ENCODE data around the gene TINAGL1.

Gene TINAGL1

DNA sequence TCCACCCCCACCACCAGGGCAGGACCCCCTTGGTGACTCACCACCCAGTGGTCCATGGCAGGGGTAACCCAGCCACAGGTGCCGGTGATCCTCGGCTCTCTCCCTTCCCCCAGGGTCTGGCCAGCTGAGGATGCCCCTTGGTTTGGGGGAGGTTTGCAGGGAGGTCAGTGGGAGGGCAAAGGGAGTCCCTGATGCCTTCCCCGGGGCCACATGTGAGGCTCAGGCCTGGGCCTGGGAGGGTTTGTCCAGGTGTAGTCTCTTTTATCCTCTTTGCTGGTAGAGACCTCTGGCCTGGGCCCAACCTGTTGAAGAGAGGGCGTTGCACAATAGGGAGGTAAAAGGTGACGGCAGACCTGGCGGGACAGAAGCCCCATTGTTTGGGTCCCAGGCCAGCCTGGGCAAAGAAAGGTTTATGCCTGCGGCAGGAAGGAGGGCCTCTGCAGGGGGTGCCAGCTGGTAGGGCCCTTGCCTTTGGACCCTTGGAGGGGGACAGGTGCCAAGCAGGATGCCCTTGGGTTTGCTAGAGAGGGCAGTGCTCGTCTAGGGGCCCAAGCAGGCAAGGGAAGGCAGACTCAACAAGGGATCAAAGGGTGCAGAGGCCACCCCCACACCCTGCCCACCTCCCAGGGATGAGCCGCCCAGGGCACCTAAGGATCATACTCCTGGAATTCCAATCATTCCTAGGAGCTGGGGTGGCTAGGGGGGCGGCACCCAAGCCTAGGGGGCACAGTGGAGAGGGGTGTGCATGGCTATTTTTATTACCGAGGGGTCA is 760 bp upstream of the TINAGL1 start:
- Histone ChIP-seq H3K4me2 (ENCODE audit: low read depth, low read length, poor library complexity, severe bottlenecking) (no peak overlapping the region), H3K9ac (ENCODE audit: low read depth, low read length, poor library complexity, severe bottlenecking) (no peak overlapping the region), H3F3A (ENCODE audit: low read depth) (no peaks in the 10 kb centered on the region), H4K20me1 (ENCODE audit: insufficient read depth, low read length, poor library complexity, severe bottlenecking) (no peaks in the 10 kb centered on the region), H2AFZ (ENCODE audit: low read length) (no peak overlapping the region), H3K9me2 (replicated peaks; ENCODE audit: low read depth, low read length) (no peaks in the 10 kb centered on the region), H3K4me3 (ENCODE audit: low read length, poor library complexity, severe bottlenecking) (no peak overlapping the region), H3K36me3 (ENCODE audit: insufficient read depth, low read length) (no peaks in the 10 kb centered on the region), H3K9me3 (ENCODE audit: insufficient read depth, low read depth, low read length) (no peaks in the 10 kb centered on the region), H3K27me3 (ENCODE audit: insufficient read depth, low read length, poor library complexity, severe bottlenecking) (no peaks in the 10 kb centered on the region), H3K79me2 (ENCODE audit: insufficient read depth, low read length) (no peaks in the 10 kb centered on the region), H3K4me1 (ENCODE audit: insufficient read depth, low read length, poor library complexity, severe bottlenecking) (peaks cover 8% of the 10 kb centered on the region)
- TF ChIP-seq EZH2phosphoT487 (IDR thresholded peaks at IDR 0.05; ENCODE audit: borderline replicate concordance): no peak

DNA sequence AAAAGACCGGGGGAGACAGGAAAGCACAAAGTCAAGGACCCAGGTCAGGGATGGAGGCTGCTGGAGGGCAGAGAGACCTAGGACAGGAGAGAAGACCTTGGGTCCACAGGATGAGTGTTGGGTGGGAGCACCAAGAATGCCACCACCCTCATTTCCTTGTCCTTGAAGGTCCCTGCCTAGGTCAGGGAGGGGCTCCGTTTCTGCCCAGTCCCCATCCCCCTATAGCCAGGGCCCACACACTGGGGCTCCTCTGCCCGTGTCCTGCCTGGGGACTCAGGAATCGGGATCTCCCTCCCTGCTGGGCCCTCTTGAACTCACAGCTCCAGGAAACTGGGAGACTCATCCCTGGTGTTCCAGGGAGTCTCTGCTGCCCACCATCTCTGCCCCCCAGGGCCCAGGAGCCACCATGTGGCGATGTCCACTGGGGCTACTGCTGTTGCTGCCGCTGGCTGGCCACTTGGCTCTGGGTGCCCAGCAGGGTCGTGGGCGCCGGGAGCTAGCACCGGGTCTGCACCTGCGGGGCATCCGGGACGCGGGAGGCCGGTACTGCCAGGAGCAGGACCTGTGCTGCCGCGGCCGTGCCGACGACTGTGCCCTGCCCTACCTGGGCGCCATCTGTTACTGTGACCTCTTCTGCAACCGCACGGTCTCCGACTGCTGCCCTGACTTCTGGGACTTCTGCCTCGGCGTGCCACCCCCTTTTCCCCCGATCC is 584 bp downstream of the TINAGL1 start:
- H3K4me3 ChIP-seq (ENCODE audit: low read length, poor library complexity, severe bottlenecking): no peak overlapping the region

DNA sequence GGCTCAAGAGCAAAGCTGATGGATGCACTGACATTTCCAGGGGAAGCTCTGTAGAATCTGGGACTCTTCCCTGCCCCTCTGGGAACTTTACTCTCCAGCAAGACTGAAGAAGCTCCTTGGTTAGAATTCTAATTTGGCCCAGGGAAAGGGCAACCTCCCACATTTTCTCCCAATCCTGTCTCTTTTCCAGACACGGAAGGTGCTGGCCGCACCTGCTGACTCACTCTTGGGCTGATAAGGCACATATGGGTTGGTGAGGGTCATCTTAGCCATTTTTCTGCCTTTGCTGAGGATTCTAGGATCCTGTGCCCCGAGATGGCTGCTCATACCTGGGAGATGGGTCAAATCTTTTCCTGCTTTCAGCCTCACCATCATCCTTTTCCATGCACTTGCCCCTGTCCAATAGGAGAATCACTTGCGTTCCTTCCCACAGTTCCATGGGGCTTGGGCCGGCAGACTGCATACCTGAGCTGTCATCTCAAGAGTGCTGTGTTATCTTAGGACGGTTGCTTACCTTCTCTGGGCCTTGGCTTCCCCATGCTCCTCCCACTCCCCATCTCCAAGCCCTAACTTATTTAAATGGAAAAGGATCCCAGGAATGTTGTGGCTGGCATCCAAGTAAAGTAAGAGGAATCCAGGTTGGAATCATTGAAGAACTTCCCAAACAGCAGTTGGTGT is 1.3 kb downstream of the TINAGL1 start:
- Histone ChIP-seq H2AFZ (ENCODE audit: low read length) (no peak overlapping the region), H3F3A (ENCODE audit: low read depth) (no peaks in the 10 kb centered on the region), H3K9ac (ENCODE audit: low read depth, low read length, poor library complexity, severe bottlenecking) (no peak overlapping the region), H3K36me3 (ENCODE audit: insufficient read depth, low read length) (no peaks in the 10 kb centered on the region), H3K27me3 (ENCODE audit: insufficient read depth, low read length, poor library complexity, severe bottlenecking) (no peaks in the 10 kb centered on the region), H3K9me3 (ENCODE audit: insufficient read depth, low read depth, low read length) (no peaks in the 10 kb centered on the region), H3K9me2 (replicated peaks; ENCODE audit: low read depth, low read length) (no peaks in the 10 kb centered on the region), H3K79me2 (ENCODE audit: insufficient read depth, low read length) (no peaks in the 10 kb centered on the region), H3K4me2 (ENCODE audit: low read depth, low read length, poor library complexity, severe bottlenecking) (no peak overlapping the region), H4K20me1 (ENCODE audit: insufficient read depth, low read length, poor library complexity, severe bottlenecking) (no peaks in the 10 kb centered on the region), H3K4me1 (ENCODE audit: insufficient read depth, low read length, poor library complexity, severe bottlenecking) (no peaks in the 10 kb centered on the region), H3K4me3 (ENCODE audit: low read length, poor library complexity, severe bottlenecking) (no peak overlapping the region)
- TF ChIP-seq, protein P1, sequence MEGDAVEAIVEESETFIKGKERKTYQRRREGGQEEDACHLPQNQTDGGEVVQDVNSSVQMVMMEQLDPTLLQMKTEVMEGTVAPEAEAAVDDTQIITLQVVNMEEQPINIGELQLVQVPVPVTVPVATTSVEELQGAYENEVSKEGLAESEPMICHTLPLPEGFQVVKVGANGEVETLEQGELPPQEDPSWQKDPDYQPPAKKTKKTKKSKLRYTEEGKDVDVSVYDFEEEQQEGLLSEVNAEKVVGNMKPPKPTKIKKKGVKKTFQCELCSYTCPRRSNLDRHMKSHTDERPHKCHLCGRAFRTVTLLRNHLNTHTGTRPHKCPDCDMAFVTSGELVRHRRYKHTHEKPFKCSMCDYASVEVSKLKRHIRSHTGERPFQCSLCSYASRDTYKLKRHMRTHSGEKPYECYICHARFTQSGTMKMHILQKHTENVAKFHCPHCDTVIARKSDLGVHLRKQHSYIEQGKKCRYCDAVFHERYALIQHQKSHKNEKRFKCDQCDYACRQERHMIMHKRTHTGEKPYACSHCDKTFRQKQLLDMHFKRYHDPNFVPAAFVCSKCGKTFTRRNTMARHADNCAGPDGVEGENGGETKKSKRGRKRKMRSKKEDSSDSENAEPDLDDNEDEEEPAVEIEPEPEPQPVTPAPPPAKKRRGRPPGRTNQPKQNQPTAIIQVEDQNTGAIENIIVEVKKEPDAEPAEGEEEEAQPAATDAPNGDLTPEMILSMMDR (conservative IDR thresholded peaks at IDR 0.05; ENCODE audit: low read length): no peak
- no peak for TF ChIP-seq EZH2phosphoT487 (IDR thresholded peaks at IDR 0.05; ENCODE audit: borderline replicate concordance)

More for the DNA sequence above, 584 bp downstream of the TINAGL1 start:
- no peaks in the 10 kb centered on the region for H3K9me3 ChIP-seq (ENCODE audit: insufficient read depth, low read depth, low read length)
- no peak overlapping the region for H2AFZ ChIP-seq (ENCODE audit: low read length)
- no peaks in the 10 kb centered on the region for H3K36me3 ChIP-seq (ENCODE audit: insufficient read depth, low read length)
- no peaks in the 10 kb centered on the region for H3K27me3 ChIP-seq (ENCODE audit: insufficient read depth, low read length, poor library complexity, severe bottlenecking)
- H3K4me2 ChIP-seq (ENCODE audit: low read depth, low read length, poor library complexity, severe bottlenecking): no peak overlapping the region
- H3K4me1 ChIP-seq (ENCODE audit: insufficient read depth, low read length, poor library complexity, severe bottlenecking): no peaks in the 10 kb centered on the region
- no peaks in the 10 kb centered on the region for H3K9me2 ChIP-seq (replicated peaks; ENCODE audit: low read depth, low read length)
- no peak overlapping the region for H3K9ac ChIP-seq (ENCODE audit: low read depth, low read length, poor library complexity, severe bottlenecking)
- H4K20me1 ChIP-seq (ENCODE audit: insufficient read depth, low read length, poor library complexity, severe bottlenecking): no peaks in the 10 kb centered on the region
- no peaks in the 10 kb centered on the region for H3K79me2 ChIP-seq (ENCODE audit: insufficient read depth, low read length)
- no peaks in the 10 kb centered on the region for H3F3A ChIP-seq (ENCODE audit: low read depth)
- TF ChIP-seq, protein P1 (conservative IDR thresholded peaks at IDR 0.05; ENCODE audit: low read length): no peak
- TF ChIP-seq EZH2phosphoT487 (IDR thresholded peaks at IDR 0.05; ENCODE audit: borderline replicate concordance): no peak
